Testis (tissue), 3 donors: ENCODE data around the gene SAMD4A. TPM values are rescaled to one million over a fixed set of nuclear protein-coding genes. Genes with fewer than 3 reads are reported as not detected.
"Not testable (repeated sequence)": the region's sequence is repeated elsewhere in the genome, so short reads cannot be mapped to it uniquely, and the experiment has no call there.

Source experiments
- DNase-seq: peaks from one replicate; pipeline ENCODE4 v3.0.0-alpha.2; 2019
- H3K27ac ChIP-seq, 2 donors: fragments of 200-600 bp; sonication (generic); one replicate each; pipeline ENCODE4 v1.5.1; 2019
- H3K27me3 ChIP-seq: fragments of 200-600 bp; sonication (generic); one replicate; pipeline ENCODE4 v1.5.1; 2019
- H3K36me3 ChIP-seq: fragments of 200-600 bp; sonication (generic); one replicate; pipeline ENCODE4 v1.5.1; 2017; ENCODE audit warnings: low read depth; ENCODE audit errors: missing control alignments
- H3K4me1 ChIP-seq: fragments of 200-600 bp; sonication (generic); one replicate; pipeline ENCODE4 v1.5.1; 2019
- H3K4me3 ChIP-seq, 2 donors: fragments of 200-600 bp; sonication (generic); one replicate each; pipeline ENCODE4 v1.5.1; 2017 to 2019
- H3K9me3 ChIP-seq: fragments of 200-600 bp; sonication (generic); one replicate; pipeline ENCODE4 v1.5.1; 2017
- POLR2A ChIP-seq: fragments of 450-650 bp; IDR thresholded peaks from one replicate; pipeline ENCODE4 v1.6.1; 2017; ENCODE audit warnings: antibody characterized with exemption, mild to moderate bottlenecking, moderate library complexity
- WGBS, 2 donors: methylation state at CpG; one replicate each; pipeline ENCODE4 v1.1.5; 2018; 5-methylcytosine and 5-hydroxymethylcytosine counted together
- intact Hi-C: fragments of 100-400 bp; cut with DNase I; formaldehyde crosslinking; loops from one replicate; pipeline ENCODE4 v1.15.1; 2023; ENCODE audit warnings: low total_unique reads
- polyA plus RNA-seq: library from polyadenylated mRNA; stranded (reverse); fragments of 350-450 nt; fragmentation: Illumina TruSeq; extraction: RNeasy Lipid Tissue Mini Kit (QIAGEN cat#74804); gene quantifications from one replicate; pipeline ENCODE4 v1.2.3, GENCODE V29; 2014; ENCODE audit warnings: low read depth, low replicate concordance; ENCODE audit not compliant: insufficient read depth
- total RNA-seq, 2 donors: library from RNA; depleted of rRNA; stranded (reverse); fragments of >200 nt; gene quantifications; one replicate each; pipeline ENCODE4 v1.2.3, GENCODE V29; 2016
- TF ChIP-seq, protein P1 (sequence below), 3 experiments: fragments of 450-650 bp in 2 of 3; fragments of 200-600 bp in 1 of 3; sonication (generic) in 1 of 3; IDR thresholded peaks; one replicate each; pipeline ENCODE4 v1.5.1; 2016 to 2019; ENCODE audit warnings: antibody characterized with exemption in 3 of 3, mild to moderate bottlenecking in 2 of 3, moderate library complexity in 1 of 3

SAMD4A gene
- total and polyA plus RNA-seq, 3 donors from 2014 or later = 103 to 369 (median 259) TPM

DNA sequence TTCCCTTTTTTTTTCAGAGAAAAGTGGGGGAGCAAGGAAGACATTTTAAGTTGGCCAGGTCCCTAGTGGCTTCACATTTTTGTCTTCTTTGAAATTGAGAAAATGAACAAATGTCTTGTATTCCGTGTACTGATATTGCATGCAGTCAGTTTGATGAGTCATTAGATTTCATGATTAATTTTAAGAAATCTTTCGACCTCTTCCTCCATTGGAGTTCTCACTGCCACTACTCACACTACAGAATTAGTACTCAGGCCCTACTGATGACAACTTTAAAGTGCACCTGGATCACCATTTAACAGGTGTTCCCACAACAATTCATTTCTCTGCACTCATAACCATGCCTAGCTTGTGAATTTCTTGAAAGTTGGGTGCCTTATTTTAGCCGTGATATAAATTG is 50.5 kb downstream of the SAMD4A start:
- no peaks in the 10 kb centered on the region for H3K4me1 ChIP-seq
- intact Hi-C loops = no loop called here
- DNase-seq = no peak
- H3K9me3 ChIP-seq = no peaks in the 10 kb centered on the region
- TF ChIP-seq, protein P1, sequence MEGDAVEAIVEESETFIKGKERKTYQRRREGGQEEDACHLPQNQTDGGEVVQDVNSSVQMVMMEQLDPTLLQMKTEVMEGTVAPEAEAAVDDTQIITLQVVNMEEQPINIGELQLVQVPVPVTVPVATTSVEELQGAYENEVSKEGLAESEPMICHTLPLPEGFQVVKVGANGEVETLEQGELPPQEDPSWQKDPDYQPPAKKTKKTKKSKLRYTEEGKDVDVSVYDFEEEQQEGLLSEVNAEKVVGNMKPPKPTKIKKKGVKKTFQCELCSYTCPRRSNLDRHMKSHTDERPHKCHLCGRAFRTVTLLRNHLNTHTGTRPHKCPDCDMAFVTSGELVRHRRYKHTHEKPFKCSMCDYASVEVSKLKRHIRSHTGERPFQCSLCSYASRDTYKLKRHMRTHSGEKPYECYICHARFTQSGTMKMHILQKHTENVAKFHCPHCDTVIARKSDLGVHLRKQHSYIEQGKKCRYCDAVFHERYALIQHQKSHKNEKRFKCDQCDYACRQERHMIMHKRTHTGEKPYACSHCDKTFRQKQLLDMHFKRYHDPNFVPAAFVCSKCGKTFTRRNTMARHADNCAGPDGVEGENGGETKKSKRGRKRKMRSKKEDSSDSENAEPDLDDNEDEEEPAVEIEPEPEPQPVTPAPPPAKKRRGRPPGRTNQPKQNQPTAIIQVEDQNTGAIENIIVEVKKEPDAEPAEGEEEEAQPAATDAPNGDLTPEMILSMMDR (IDR thresholded peaks at IDR 0.05) = no peak
- no peak for TF ChIP-seq POLR2A
- H3K27ac ChIP-seq = no peak overlapping the region
- no peaks in the 10 kb centered on the region for H3K36me3 ChIP-seq
- H3K4me3 ChIP-seq = no peak overlapping the region
- 86 to 93% methylated on average over 3 of the region's 3 CpGs for WGBS, 2 donors
- H3K27me3 ChIP-seq = no peaks in the 10 kb centered on the region

DNA sequence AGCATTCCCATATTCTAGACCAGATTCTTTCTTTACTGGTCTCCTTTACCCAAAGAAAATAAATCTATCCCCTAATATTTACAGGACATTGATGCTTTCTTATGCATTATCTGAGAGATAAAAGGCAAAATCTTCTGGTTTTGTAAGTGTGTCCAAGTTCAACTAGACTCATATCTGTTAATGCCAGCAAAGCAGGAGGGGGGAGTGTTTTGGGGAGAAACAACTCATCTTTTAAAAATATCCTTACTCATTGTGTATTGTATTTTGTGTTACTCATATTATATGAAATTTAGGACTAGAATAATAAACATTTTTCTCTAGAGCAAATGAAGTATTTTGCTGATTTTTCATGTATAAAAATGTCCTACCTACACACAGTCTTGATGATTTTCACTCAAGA is 54.8 kb downstream of the SAMD4A start:
- intact Hi-C loops = no loop called here
- no peak for DNase-seq
- H3K4me3 ChIP-seq = no peak overlapping the region
- no peaks in the 10 kb centered on the region for H3K4me1 ChIP-seq
- no peaks in the 10 kb centered on the region for H3K27me3 ChIP-seq
- H3K27ac ChIP-seq = no peak overlapping the region
- no peaks in the 10 kb centered on the region for H3K36me3 ChIP-seq
- no peaks in the 10 kb centered on the region for H3K9me3 ChIP-seq
- TF ChIP-seq POLR2A = no peak
- TF ChIP-seq, protein P1 (IDR thresholded peaks at IDR 0.05) = no peak

DNA sequence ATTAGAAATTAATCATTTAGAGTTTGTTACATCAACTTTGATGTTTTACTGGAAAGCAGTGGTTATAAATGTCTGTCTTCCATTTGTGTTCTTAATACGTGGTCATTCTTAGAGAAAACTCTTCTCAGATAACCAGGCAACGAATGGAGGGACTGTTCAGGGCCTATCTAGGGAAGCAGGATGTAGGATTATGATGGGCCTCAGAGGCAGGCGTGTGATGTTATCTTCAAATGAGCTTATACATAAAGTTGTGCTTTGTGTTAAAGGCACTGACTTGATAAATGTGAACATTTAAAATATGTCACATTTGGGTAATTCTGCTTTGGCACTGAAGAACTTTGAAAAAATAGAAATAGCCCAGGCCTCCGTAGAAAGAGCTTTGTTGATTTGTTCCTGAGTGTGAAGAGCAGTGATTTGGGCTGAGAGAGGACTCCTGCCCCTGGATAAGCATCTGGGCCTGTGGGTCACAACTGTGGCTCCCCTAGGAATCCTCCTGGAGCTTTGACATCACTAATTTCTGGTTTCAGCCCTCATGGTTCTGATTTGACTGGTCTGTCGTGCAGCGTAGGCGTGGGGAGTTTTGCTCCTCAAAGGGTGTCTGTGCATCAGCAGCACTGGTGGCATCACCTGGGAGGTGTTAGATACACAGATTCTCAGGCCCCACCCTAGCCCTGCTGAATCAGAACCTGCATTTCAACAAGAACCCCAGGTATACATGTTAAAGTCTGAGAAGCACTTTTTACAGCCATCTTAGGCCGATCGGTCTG is 55.4 kb downstream of the SAMD4A start:
- 90 to 94% methylated on average over 9 of the region's 9 CpGs for WGBS, 2 donors
- H3K9me3 ChIP-seq = no peaks in the 10 kb centered on the region
- H3K4me3 ChIP-seq = no peak overlapping the region
- no peak for DNase-seq
- H3K27me3 ChIP-seq = no peaks in the 10 kb centered on the region
- TF ChIP-seq, protein P1 (IDR thresholded peaks at IDR 0.05) = no peak
- no peak for TF ChIP-seq POLR2A
- H3K36me3 ChIP-seq = no peaks in the 10 kb centered on the region
- intact Hi-C loops = no loop called here
- H3K4me1 ChIP-seq = peaks cover under 1% of the 10 kb centered on the region
- no peak overlapping the region for H3K27ac ChIP-seq

DNA sequence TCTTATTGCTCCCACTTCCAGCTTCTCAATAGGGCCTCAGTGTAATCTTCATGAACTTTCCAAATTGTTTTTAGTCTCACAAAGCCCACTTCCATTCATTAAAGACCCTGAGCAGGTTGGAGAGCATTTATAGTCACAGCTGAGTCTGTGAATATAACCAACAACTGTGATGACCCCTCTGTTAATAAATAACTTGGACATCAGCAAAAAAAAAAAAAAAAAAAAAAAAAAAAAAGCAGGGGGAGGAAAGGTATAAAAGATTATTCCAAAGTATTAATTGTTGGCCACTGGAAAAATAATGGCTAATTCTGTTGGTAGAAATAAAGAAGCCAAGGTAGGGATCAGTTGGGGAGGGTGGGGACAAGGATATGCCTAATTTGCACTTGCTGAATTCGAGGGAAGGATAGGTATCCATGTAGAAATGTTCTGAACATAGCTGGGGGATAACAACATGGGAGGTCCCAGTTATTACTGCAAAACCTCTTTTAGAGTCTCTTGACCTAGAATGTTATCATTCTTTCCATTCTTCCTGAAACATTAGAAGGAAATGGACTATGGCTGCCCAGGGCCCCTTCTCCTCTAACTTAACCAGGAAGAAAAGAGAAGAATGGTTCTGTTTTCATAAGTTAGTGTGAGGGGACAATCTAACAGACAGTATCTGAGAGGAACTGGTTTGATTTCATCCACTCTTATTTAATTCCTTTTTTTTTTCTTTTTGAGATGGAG is 56.5 kb downstream of the SAMD4A start:
- intact Hi-C loops = no loop called here
- H3K27me3 ChIP-seq = no peaks in the 10 kb centered on the region

DNA sequence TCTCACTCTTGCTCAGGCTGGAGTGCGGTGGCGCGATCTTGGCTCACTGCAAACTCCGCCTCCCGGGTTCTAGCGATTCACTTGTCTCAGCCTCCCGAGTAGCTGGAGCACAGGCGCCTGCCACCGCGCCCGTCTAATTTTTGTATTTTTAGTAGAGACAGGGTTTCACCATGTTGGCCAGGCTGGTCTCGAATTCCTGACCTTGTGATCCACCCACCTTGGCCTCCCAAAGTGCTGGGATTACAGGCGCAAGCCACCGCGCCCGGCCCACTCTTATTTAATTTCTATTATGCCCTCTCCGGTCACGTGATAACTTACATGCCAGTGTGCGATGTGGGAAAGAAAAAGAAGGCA is 57.1 kb downstream of the SAMD4A start:
- H3K27me3 ChIP-seq, H3K4me1 ChIP-seq, DNase-seq, H3K27ac ChIP-seq, H3K36me3 ChIP-seq, H3K9me3 ChIP-seq, intact Hi-C loops, H3K4me3 ChIP-seq: not testable (repeated sequence)
- 65 to 76% methylated on average over 19 of the region's 19 CpGs for WGBS, 2 donors

More for the DNA sequence above, 56.5 kb downstream of the SAMD4A start:
- Histone ChIP-seq H3K36me3 (no peaks in the 10 kb centered on the region), H3K4me3 (no peak overlapping the region), H3K9me3 (no peaks in the 10 kb centered on the region), H3K4me1 (peaks cover 7% of the 10 kb centered on the region), H3K27ac (no peak overlapping the region)
- 76% methylated on average over 1 of the region's 1 CpG for WGBS, 2 donors
- TF ChIP-seq, protein P1 (IDR thresholded peaks at IDR 0.05) = no peak
- TF ChIP-seq POLR2A = no peak
- no peak for DNase-seq
